GM21825 (cell line): ENCODE measurements around the gene OTULIN.

Source experiments
- ATAC-seq: cut with Tn5 transposase; IDR thresholded peaks from one replicate; pipeline ENCODE4 v1.9.1; 2021; ENCODE audit warnings: mild to moderate bottlenecking, moderate library complexity; ENCODE audit not compliant: unreplicated experiment

Gene OTULIN

GRCh38 chr5:14667770-14668169 lies 3.3 kb downstream of the OTULIN start:
- ATAC-seq, result no peak

- no peak for ATAC-seq
These were observed 3.7 kb downstream of the OTULIN start for GRCh38 chr5:14668181-14668591.

DNA sequence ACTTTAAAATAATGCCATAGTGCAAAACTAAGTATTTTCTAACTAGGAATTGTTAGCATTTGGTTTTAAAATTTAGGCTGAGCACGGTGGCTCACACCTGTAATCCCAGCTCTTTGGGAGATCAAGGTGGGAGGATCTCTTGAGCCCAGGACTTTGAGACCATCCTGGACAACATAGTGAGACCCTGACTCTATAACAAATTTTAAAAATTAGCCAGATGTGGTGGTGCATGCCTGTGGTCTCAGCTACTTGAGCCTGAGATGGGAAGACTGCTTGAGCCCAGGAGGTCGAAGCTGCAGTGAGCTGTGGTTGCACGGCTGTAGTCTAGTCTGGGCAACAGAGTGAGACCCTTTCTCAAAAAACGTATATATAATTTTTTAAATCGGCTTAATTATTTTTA lies 4.9 kb downstream of the OTULIN start:
- no peak for ATAC-seq

- ATAC-seq, result no peak
These were observed 5.5 kb downstream of the OTULIN start for GRCh38 chr5:14669975-14670374.

DNA sequence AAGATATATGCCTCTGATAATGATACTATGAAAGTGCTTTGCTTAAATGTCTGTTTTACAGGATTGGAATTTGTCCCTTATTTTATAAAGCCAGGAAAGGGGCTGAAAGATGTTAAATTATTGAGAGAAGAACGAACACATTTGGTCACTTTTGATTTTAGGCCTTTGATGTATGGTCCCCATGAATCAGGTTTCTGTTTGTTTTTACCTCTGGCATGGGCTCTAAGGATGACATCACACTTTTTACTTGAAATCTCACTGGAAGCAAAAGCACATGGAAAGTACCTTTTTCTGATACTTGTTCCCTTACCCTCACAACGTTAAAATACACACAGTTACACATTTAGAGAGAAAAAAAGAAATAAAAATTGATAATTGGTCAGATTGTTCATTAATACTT lies 6.9 kb downstream of the OTULIN start:
- no peak for ATAC-seq

- ATAC-seq, result no peak
These were observed 7.6 kb downstream of the OTULIN start for GRCh38 chr5:14672082-14672481.

- no peak for ATAC-seq
These were observed 8.2 kb downstream of the OTULIN start for GRCh38 chr5:14672484-14673394.

GRCh38 chr5:14673443-14673842 lies 8.9 kb downstream of the OTULIN start:
- ATAC-seq, result no peak

- ATAC-seq, result no peak
These were observed 10.7 kb downstream of the OTULIN start for GRCh38 chr5:14674983-14675854.

- ATAC-seq, result peak; percentile 37
These were observed 11.4 kb downstream of the OTULIN start for GRCh38 chr5:14675865-14676300.

DNA sequence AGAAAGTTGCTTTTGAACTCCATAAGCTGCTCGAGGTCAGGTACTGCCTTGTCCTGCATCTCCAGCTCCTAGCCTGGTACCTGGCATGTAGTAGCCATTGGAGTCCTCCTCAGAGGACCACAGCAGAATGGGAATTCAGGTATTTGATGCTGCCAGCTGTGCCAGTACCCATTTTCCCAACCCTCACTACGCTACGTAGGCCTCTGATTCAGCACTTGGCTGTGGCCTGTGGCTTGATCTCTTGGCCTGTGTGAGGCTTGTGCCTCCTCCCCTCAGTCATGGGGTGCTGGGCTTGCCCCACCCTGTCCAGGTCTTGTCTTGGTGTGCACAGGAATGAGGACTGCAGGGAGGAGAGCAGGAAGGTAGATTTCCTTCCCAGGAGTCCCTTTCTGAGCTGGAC lies 11.8 kb downstream of the OTULIN start:
- peak; percentile 51 for ATAC-seq

GRCh38 chr5:14678773-14679334 lies 14.3 kb downstream of the OTULIN start:
- no peak for ATAC-seq

DNA sequence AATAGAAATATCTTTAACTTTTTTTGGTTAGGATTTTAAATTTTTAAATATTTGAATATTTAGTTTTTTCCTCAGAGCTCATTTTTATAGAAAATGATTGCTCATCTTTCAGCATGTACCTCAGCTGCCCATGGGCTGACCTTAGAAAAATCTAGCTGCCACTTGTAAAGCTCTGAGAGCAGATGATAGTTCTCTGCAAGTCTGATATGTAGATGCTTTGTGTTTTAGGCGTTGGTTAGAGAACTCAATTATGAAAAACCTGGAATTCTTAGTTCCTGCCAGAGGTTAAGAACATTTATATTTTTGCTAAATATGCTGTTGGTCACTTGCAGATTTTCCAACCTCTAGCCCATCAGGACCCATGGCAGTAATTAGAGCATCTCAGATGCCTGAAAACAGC lies 15.1 kb downstream of the OTULIN start:
- no peak for ATAC-seq

DNA sequence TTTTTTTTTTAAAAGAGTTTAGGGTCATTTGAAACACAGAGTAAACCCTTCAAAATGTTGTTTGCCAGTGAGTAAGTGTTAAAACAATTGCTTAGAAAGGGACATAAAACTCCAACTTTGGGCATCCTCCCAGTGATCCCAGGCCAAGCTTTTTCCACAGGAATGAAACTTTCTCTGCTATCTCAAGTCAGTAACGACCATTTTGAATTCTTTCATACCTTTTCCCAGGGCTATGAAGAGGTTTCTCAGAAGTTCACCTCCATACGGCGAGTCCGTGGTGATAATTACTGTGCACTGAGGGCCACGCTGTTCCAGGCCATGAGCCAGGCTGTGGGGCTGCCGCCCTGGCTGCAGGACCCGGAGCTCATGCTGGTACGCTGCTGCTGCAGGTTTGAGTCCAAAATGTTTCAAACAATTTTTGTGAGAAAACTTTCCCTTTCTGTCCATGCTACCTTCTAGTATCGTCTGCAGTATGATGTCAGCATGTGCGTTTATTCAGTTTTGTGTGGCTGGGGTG lies 16.8 kb downstream of the OTULIN start:
- no peak for ATAC-seq

GRCh38 chr5:14683906-14684455 lies 19.5 kb downstream of the OTULIN start:
- no peak for ATAC-seq

DNA sequence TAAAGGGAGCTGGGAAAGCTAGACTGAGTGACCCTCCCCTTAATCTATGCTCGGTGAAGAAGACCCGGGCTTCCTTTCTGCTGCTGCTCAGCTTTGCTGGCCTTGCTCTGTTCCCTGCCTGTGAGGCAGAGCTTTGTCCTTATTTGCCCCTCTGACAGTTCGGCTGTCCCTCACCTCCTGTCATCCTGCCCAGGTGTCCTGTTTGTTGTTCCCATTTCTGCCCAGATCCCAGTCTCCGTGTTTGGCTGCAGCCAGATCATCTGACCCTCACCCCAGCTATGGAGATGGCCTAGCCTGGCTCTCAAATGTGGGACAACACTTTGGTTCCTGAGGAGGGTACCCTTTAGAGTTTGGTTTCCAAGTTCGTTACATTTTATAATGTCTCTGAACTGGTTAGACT lies 20.2 kb downstream of the OTULIN start:
- ATAC-seq, result no peak

DNA sequence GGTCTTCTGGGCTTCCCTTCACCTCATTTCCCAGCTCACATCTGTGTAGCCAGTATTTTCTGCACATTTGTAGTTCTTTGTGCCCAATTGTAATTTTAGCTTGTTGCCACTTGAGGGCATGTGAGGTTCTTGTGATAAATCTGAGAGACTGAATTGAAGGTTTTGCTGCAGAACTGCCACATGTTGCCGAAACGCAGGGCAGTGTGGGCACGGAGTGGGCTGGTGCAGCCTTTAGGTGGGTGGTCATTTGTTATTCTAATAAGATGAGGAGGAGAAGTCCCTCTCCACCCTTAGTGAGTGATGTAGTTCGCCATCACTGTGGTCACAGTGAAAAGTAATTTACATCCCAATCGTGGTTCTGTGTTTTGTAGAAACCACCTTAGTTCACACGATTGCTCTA lies 21.2 kb downstream of the OTULIN start:
- peak; percentile 87 for ATAC-seq

DNA sequence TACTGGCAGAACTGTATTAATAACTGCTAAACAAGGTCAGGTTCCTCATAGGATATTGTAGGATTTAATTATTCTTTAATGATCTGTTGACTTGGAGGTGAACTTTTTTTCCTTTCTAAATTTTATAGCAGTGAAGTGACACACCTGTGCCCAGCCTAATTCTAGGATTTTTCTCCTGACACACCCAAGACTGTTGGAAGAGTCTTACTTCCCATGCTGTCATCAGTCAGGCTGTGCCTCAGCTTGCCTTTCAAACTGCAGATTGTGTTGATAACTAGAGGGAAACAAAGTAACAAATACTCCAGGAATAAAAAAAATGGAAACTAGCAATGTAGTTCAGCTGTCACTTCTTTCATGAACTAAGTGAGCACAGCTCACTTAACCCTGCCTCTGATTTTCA lies 22.0 kb downstream of the OTULIN start:
- no peak for ATAC-seq

- no peak for ATAC-seq
These were observed 22.6 kb downstream of the OTULIN start for GRCh38 chr5:14687023-14687665.

GRCh38 chr5:14693070-14693469 lies 28.6 kb downstream of the OTULIN start:
- no peak for ATAC-seq
